ENCODE measurements around the gene TNFRSF13B. TPM values are rescaled to one million over a fixed set of nuclear protein-coding genes. Genes with fewer than 3 reads are reported as not detected.
A peak's percentile ranks its signal among the peaks of the same experiment; 100 is the strongest.
"Not testable (repeated sequence)": the region's sequence is repeated elsewhere in the genome, so short reads cannot be mapped to it uniquely, and the experiment has no call there.

TNFRSF13B gene
- total RNA-seq, 2 donors from 2014 or later, result 0.97 to 1.6 TPM

GRCh38 chr17:16962804-16963203 lies 9.1 kb downstream of the TNFRSF13B start:
- WGBS, 2 experiments (ENCODE audit: insufficient coverage in 1 of 2, insufficient read length in 1 of 2), result 71 to 73% methylated on average over 5 to 7 of the region's 7 CpGs
- Mint-ChIP-seq H3K4me1 (no peaks in the 10 kb centered on the region), H3K9me3 (peaks cover 28% of the 10 kb centered on the region), H3K4me3 (no peak overlapping the region), H3K27me3 (ENCODE audit: insufficient read depth) (no peaks in the 10 kb centered on the region), H3K27ac (no peak overlapping the region), H3K36me3 (ENCODE audit: low read depth) (no peaks in the 10 kb centered on the region)
- Histone ChIP-seq H3K9ac (ENCODE audit: extremely low read depth, low read length, poor library complexity, severe bottlenecking) (no peak overlapping the region), H3K9me3 (ENCODE audit: control insufficient read depth, low read length) (peaks cover 25% of the 10 kb centered on the region), H3K27me3 (ENCODE audit: control insufficient read depth, insufficient read depth, low read length, poor library complexity, severe bottlenecking) (no peaks in the 10 kb centered on the region), H3K4me3 (ENCODE audit: low read length) (no peak overlapping the region), H3K36me3 (ENCODE audit: control insufficient read depth, insufficient read depth, low read length) (no peaks in the 10 kb centered on the region), H3K27ac (ENCODE audit: low read depth, low read length) (no peak overlapping the region), H3K4me1 (ENCODE audit: control insufficient read depth, insufficient read depth, low read length) (no peaks in the 10 kb centered on the region)
- DNase-seq, result peak; percentile 57
- peak; percentile 35 for TF ChIP-seq CTCF (conservative IDR thresholded peaks at IDR 0.05)

GRCh38 chr17:16961792-16962191 lies 10.1 kb downstream of the TNFRSF13B start:
- peaks cover 28% of the 10 kb centered on the region for H3K9me3 Mint-ChIP-seq
- no peak overlapping the region for H3K4me3 ChIP-seq (ENCODE audit: low read length)
- no peaks in the 10 kb centered on the region for H3K27me3 ChIP-seq (ENCODE audit: control insufficient read depth, insufficient read depth, low read length, poor library complexity, severe bottlenecking)
- H3K27me3 Mint-ChIP-seq (ENCODE audit: insufficient read depth), result no peaks in the 10 kb centered on the region
- no peaks in the 10 kb centered on the region for H3K36me3 Mint-ChIP-seq (ENCODE audit: low read depth)
- TF ChIP-seq CTCF (conservative IDR thresholded peaks at IDR 0.05), result no peak
- WGBS, 2 experiments (ENCODE audit: insufficient coverage in 1 of 2, insufficient read length in 1 of 2), result 89 to 92% methylated on average over 3 of the region's 3 CpGs
- H3K27ac ChIP-seq (ENCODE audit: low read depth, low read length), result no peak overlapping the region
- H3K27ac Mint-ChIP-seq, result no peak overlapping the region
- peaks cover 25% of the 10 kb centered on the region for H3K9me3 ChIP-seq (ENCODE audit: control insufficient read depth, low read length)
- H3K4me3 Mint-ChIP-seq, result no peak overlapping the region
- peak; percentile 13 for DNase-seq
- H3K36me3 ChIP-seq (ENCODE audit: control insufficient read depth, insufficient read depth, low read length), result no peaks in the 10 kb centered on the region
- H3K9ac ChIP-seq (ENCODE audit: extremely low read depth, low read length, poor library complexity, severe bottlenecking), result no peak overlapping the region
- no peaks in the 10 kb centered on the region for H3K4me1 Mint-ChIP-seq
- no peaks in the 10 kb centered on the region for H3K4me1 ChIP-seq (ENCODE audit: control insufficient read depth, insufficient read depth, low read length)

GRCh38 chr17:16961022-16961421 lies 10.9 kb downstream of the TNFRSF13B start:
- H3K4me3 Mint-ChIP-seq; H3K9ac ChIP-seq (ENCODE audit: extremely low read depth, low read length, poor library complexity, severe bottlenecking); H3K36me3 ChIP-seq (ENCODE audit: control insufficient read depth, insufficient read depth, low read length); DNase-seq; H3K27ac ChIP-seq (ENCODE audit: low read depth, low read length); H3K4me1 ChIP-seq (ENCODE audit: control insufficient read depth, insufficient read depth, low read length); H3K27ac Mint-ChIP-seq; H3K4me1 Mint-ChIP-seq; H3K36me3 Mint-ChIP-seq (ENCODE audit: low read depth); H3K4me3 ChIP-seq (ENCODE audit: low read length); H3K27me3 ChIP-seq (ENCODE audit: control insufficient read depth, insufficient read depth, low read length, poor library complexity, severe bottlenecking); H3K27me3 Mint-ChIP-seq (ENCODE audit: insufficient read depth): not testable (repeated sequence)
- H3K9me3 ChIP-seq (ENCODE audit: control insufficient read depth, low read length), result peaks cover 33% of the 10 kb centered on the region
- H3K9me3 Mint-ChIP-seq, result peaks cover 28% of the 10 kb centered on the region
- WGBS, 2 experiments (ENCODE audit: insufficient coverage in 1 of 2, insufficient read length in 1 of 2), result 75% methylated on average over 1 of the region's 2 CpGs; no CpG with 5 or more reads in 1 of the 2 experiments

GRCh38 chr17:16955011-16955410 lies 16.9 kb downstream of the TNFRSF13B start:
- H3K36me3 ChIP-seq (ENCODE audit: control insufficient read depth, insufficient read depth, low read length); H3K27ac Mint-ChIP-seq; H3K27me3 Mint-ChIP-seq (ENCODE audit: insufficient read depth); H3K9me3 Mint-ChIP-seq; H3K4me1 Mint-ChIP-seq; H3K4me3 ChIP-seq (ENCODE audit: low read length); H3K27me3 ChIP-seq (ENCODE audit: control insufficient read depth, insufficient read depth, low read length, poor library complexity, severe bottlenecking); H3K36me3 Mint-ChIP-seq (ENCODE audit: low read depth); H3K4me3 Mint-ChIP-seq; H3K27ac ChIP-seq (ENCODE audit: low read depth, low read length); H3K9ac ChIP-seq (ENCODE audit: extremely low read depth, low read length, poor library complexity, severe bottlenecking); H3K4me1 ChIP-seq (ENCODE audit: control insufficient read depth, insufficient read depth, low read length): not testable (repeated sequence)
- DNase-seq, result peak; percentile 18
- H3K9me3 ChIP-seq (ENCODE audit: control insufficient read depth, low read length), result peaks cover 12% of the 10 kb centered on the region
- WGBS, 2 experiments (ENCODE audit: insufficient coverage in 1 of 2, insufficient read length in 1 of 2), result 84 to 86% methylated on average over 5 to 6 of the region's 6 CpGs

All from endodermal cell (in vitro differentiated cells).